NCI-H82 (cell line): ENCODE measurements around the gene CNGA4.
"Not testable (repeated sequence)": the region's sequence is repeated elsewhere in the genome, so short reads cannot be mapped to it uniquely, and the experiment has no call there.

Experiments
- DNase-seq: peaks from one replicate; lab custom pipeline; 2025; lab: John Stamatoyannopoulos, UW

The CNGA4 gene

GRCh38 chr11:6263662-6264061 lies 24.8 kb downstream of the CNGA4 start:
- DNase-seq: no peak

- no peak for DNase-seq
Observed at GRCh38 chr11:6268820-6269219, 29.9 kb downstream of the CNGA4 start.

- no peak for DNase-seq
Observed at GRCh38 chr11:6269994-6270393, 31.1 kb downstream of the CNGA4 start.

GRCh38 chr11:6270584-6271246 lies 31.8 kb downstream of the CNGA4 start:
- DNase-seq: no peak

GRCh38 chr11:6271598-6271997 lies 32.7 kb downstream of the CNGA4 start:
- no peak for DNase-seq

- no peak for DNase-seq
Observed at GRCh38 chr11:6273188-6273587, 34.3 kb downstream of the CNGA4 start.

- not testable (repeated sequence) for DNase-seq
Observed at GRCh38 chr11:6280809-6281208, 41.9 kb downstream of the CNGA4 start.

GRCh38 chr11:6283453-6284023 lies 44.6 kb downstream of the CNGA4 start:
- DNase-seq: no peak

GRCh38 chr11:6284250-6284649 lies 45.4 kb downstream of the CNGA4 start:
- no peak for DNase-seq

GRCh38 chr11:6285019-6285418 lies 46.1 kb downstream of the CNGA4 start:
- DNase-seq: no peak
